DND-41 (cell line): ENCODE data around the gene TBC1D4.

Experiments used
- CTCF ChIP-seq: IDR thresholded peaks from 2 replicates; pipeline ENCODE4 v1.5.1; 2012; ENCODE audit warnings: borderline replicate concordance, low read length, moderate library complexity, mild to moderate bottlenecking; ENCODE audit not compliant: poor library complexity, severe bottlenecking; ENCODE audit errors: extremely low read depth
- EZH2 ChIP-seq: IDR thresholded peaks from 3 replicates; pipeline ENCODE4 v1.6.1; 2012; ENCODE audit warnings: borderline replicate concordance, low read depth, mild to moderate bottlenecking, moderate library complexity, low read length, inconsistent platforms; ENCODE audit not compliant: severe bottlenecking

DNA sequence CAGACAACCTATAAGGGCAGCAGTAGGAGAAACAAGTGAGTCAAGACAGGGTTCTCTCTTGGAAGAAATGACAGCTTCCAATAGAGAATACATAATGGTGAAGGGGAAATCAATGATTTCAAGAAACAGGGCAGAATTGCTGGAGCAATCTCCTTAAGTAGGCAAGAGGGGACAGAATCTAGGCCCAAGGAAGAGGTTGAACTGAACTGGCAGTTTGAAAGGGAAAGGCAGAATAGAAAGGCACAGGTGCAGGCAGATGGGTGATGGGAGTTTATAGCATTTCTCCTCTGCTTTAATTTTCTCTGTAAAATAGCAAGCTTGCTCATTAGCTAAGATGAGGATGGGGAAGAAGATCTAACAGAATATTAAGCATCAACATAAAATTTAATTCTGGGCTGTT, 110.8 kb downstream of the TBC1D4 start:
- TF ChIP-seq CTCF (no peak), EZH2 (no peak)
